ENCODE results near the gene SPTB.
"Not testable (repeated sequence)": the region's sequence is repeated elsewhere in the genome, so short reads cannot be mapped to it uniquely, and the experiment has no call there.

SPTB gene

DNA sequence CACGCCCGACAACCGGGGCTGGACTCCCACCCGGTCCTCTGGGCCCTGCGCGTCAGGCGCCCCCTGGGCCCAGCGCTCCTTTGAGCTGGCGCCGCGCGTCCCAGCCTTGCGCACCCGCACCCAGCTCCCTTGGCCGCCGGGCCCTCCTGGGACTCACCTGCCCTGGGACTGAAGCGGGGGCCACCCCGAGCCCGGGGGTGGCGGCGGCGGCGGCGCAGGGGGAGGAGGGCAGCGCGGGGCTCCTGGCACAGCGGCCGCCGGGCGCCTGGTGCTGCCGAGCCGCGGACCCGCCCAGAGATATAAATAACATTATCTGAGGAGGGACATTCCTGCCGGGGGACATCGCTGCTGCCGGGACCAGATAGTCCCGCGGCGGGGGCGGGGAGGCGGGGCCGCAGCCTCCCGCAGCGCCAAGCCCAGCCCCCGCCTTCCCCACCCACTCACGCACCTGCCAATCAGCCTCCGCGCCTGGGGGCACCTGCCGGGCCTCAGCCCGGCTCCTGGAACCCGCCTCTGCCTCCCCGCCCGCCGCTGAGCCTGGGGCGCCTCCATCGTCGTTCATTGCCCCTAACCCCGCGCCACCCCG is at the start of gene SPTB:
SPTB (minus strand) TSS at position 273 of the 586 bp plus-strand sequence. CDS start 56,813 bp downstream, outside the sequence.
- peak; percentile 69 to 91 (median 70) for DNase-seq

DNA sequence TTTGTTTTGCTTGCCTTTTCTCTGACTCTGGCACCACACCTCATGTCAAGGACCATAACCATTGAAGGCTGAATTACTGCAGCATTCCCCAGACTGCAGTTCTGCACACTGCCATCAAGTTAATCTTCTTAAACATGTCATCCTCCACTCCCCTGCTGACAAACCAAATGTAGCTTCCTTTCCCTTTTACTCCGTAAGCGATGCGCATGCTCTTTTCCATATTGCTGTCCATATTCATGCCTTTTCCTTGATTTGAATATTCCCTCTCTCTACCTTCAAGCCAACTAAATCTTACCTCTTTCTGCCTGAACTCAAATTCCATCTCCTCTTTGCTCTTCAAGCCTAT is 49.3 kb upstream of the SPTB start:
- DNase-seq = no peak

DNA sequence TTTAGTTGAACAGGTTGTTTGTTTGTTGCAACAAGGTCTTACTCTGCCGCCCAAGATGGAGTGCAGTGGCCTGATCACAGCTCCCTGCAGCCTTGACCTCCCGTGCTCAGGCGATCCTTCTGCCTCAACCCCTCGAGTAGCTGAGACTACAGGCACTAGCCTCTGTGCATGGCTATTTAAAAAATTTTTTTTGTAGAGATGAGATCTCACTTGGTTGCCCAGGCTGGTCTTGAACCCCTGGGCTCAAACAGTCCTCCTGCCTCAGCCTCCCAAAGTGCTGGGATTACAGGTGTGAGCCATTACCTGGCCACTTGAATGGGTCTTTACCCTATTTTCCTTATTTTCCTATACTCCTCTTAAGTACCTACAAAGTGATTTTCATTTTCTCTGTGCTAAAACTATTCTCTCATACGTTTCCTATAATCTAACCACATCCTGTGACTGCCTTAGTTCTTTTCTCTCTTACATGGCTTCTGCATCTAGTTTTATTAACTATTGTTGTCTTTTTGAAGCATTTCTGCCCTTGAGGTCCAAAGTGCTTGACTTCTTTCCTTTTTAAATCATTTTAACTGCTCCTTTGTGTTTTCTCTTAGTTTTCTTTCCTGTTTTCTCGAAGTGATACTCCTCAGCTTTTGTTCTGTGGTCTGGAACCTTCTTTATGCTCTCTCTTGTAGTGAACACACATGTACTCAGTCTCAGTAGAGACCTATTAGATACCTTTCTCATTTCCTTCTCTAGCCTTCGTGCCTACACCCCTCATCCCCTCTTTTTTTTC is 48.7 kb upstream of the SPTB start:
- no peak for DNase-seq

DNA sequence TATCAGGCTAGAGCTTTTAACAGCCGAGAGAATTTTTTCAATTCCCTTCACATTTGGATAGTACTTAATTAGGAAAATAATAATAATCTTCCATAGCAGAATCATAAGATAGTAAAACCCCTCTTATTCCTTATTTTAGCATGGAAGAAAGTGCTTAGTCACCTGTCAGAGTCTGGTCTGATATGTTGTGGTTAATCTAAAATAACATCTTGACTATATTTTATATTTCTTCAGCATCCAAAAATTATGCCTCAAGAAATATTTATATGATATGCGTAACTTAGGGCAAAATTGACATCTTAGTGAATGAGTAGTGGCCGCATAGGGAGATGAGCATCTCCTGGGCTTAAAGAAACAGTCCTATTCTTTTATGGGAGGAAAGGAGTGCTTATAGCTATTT is 47.3 kb upstream of the SPTB start:
- DNase-seq = no peak

DNA sequence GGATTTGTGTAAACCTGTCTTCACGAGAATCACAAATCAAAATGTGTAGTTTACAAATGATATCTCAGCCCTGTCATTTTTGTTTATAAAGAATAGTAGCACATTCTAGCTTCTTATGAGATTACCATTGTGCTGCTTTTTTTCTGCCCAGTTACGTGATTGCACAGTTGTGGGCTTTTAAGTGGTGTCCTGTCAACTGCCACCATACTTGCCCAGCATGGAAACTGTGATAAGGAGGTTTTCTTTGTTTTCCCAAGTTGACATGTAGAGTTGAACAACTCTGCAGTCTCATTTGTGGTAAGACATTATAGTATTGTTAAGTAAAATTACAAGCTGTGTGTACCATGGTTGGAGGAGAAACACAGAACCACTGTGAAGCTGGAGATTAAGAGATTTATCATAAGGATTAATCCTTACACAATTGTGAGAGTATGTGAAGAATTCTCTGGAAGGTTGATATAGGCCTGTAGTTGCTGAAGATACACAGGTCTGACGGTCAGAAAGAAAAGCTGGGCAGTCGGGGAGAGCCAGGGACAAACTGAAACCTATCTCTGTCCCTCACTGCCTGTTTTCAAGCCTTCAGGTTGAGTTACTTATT is 46.8 kb upstream of the SPTB start:
- DNase-seq = no peak

DNA sequence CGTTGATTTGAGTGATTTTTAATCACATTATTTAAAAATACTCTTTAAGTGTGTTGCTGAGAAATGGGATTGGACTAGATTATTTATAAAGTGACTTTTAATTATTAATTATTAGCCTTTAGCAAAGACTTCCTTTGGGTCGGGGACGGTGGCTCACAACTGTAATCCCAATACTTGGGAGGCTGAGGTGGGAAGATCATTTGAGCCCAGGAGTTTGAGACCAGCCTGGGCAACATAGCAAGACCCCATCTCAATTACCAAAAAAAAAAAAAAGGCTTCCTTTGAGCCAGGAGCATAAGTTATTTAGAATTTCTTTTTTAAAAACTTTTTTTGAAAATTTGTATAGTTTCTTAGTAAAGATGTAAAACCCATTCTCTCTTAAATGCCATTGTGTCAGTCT is 43.3 kb upstream of the SPTB start:
- DNase-seq = no peak

DNA sequence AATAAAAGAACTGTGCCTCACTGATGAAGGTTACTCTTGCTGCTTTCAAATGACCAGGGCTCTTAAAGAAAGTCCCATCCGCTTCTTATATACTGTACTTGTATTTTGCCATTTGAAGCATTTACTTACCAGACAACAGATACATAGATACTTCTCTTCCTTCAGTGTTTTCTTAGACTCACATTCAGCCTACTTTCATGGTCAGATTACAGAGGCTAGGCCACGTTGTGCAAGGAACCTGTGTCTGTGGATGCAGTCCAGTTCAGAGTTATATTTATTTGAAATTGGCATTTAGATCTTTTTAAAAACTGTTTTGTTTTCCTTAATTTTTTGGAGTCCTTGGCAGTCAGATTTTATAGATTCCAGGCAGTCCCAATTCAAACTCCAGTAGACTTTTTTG is 40.8 kb upstream of the SPTB start:
- DNase-seq = no peak

DNA sequence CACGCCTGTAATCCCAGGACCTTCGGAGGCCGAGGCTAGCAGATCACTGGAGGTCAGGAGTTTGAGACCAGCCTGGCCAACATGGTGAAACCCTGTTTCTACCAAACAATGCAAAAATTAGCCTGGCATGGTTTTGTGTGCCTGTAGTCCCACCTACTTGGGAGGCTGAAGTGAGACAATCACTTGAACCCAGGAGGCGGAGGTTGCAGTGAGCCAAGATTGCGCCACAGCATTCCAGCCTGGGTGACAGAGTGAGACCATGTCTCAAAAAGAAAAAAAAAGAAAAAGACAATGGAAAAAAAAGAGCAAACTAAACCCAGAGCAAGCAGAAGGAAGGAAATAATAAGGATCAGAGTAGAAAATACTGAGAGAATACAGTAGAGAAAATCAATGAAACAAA is 39.9 kb upstream of the SPTB start:
- DNase-seq = no peak

DNA sequence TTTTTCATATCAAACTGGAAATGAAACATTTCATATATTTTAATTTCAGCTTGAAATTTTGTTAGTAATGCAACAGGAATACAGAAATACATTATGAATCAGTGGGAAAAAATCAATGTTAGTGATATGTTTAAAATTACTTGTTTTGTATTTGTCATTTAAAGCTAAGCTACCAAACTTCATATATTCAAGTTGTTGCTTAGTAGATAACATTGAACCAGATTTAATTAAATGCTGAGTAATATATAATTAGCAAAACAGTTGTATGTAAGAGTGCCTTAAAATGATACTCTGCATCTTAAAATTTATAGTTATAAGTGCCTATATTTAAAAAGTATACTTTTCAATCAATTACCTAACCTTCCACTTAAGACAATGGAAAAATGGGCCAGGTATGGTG is 39.5 kb upstream of the SPTB start:
- no peak for DNase-seq

DNA sequence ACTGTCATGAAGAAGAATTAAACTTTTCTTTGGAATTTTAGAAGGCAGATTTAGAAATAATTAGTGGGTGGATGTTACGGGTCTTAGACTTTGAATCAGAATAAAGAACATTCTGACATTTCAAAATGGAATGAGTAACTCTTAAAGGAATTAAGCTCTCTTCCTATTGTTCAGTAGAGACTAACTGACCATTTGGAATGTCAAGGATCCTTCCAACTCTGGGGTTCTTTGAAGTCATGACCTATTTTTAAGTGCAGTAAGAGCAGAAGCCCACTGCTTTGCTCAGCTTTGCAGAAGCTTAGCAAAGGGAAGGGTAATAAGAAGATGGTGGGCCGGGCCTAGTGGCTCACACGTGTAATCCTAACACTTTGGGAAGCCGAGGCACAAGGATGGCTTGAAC is 38.5 kb upstream of the SPTB start:
- DNase-seq = no peak

DNA sequence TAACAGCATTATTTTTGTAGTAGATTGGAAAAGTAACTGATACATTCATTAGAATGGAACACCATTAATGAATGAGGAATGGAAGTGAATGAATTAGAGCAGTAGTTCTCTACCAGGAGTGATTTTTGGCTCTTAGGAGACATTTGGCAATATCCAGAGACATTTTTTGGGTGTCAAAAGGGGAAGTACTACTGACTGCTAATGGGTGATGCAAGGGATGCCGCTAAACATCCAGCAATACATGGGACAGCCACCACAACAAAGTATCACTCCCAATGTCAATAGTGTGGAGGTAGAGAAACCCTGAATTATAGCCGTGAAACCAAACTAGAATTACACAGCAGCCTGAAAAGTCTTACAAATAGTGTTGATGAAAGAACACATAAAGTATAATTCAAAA is 36.1 kb upstream of the SPTB start:
- no peak for DNase-seq

DNA sequence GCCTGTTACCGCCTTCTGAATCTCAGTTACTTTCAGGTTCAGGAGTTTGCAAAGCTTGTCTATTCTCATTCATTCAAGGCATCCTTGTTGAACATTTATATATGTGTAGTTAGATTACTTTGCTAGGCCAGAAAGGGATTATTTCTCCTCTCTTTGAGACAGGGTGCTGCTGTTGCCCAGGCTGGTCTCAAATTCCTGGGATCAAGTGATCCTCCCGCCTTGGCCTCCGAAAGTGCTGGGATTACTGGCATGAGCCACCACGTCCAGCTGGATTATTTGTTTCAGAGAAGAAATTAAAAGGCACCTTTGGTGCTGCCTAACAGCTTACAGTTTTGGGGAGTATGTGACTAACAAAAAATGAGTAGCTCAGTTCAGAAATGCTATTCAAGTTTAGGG is 35.3 kb upstream of the SPTB start:
- no peak for DNase-seq

DNA sequence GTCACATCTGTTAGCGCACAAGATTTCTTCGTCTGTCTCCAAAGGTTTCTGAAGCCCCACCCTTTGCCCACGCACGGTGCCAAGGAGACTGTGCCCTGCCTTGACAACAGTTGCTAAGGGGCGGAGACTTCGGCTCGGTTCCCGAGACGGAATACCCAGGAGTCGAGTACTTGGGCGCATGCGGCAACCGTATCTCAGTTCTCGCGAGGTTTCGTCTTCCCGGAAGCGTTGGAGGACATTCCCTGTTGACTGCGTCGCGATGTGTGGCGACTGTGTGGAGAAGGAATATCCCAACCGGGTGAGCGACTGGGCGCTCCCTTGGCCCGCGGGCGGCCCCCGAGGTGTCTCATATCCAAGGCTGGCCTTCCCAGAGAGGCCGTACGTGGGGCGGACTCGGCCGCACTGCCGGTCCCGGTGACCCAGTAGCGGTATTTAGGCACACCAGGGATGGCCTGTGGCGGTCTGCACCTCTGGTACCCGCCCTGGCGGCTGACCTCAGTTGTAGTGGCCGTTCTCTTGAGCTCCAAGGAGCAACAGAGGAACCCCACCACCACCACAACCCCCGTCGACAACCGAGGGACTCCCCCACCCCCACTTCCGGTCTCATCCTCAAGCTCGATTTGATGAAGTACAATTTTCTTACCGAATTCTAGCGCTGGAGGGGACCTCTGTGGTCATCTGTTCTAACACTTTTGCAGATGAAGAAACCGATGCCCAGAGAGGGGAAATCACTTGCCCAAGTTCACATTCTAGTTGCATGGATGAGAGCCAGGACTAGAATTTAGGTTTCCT is 34.7 kb upstream of the SPTB start, which contains the start of gene CHURC1:
CHURC1 (plus strand) TSS at position 219 of the 792 bp plus-strand sequence; CDS start at position 260, 41 bp downstream.
- peak; percentile 94 to 100 (median 98) for DNase-seq

DNA sequence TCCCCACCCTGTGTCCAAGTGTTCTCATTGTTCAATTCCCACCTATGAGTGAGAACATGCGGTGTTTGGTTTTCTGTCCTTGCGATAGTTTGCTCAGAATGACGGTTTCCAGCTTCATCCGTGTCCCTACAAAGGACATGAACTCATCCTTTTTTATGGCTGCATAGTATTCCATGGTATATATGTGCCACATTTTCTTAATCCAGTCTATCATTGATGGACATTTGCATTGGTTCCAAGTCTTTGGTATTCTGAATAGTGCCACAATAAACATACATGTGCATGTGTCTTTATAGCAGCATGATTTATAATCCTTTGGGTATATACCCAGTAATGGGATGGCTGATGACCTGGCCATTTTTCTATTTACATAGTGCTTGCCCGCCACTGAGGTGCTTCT is 33.8 kb upstream of the SPTB start:
- DNase-seq = not testable (repeated sequence)

DNA sequence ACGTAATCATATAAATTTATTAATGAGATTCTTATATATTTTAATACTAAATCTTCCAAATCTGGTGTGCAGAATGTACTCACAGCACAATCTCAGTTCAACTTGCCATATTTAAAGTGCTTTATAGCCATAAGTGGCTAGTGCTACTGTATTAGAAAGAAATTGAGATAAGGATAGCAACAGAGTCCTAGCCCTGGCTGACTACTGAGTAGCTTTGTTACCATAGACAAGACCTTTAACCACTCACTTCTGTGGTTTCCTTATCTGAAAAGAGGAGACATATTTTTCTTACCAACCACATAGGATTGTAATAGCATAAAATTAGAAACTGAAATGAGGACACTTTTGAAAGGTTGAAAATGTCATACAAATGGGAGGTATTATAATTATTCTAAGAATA is 32.6 kb upstream of the SPTB start:
- DNase-seq = no peak

DNA sequence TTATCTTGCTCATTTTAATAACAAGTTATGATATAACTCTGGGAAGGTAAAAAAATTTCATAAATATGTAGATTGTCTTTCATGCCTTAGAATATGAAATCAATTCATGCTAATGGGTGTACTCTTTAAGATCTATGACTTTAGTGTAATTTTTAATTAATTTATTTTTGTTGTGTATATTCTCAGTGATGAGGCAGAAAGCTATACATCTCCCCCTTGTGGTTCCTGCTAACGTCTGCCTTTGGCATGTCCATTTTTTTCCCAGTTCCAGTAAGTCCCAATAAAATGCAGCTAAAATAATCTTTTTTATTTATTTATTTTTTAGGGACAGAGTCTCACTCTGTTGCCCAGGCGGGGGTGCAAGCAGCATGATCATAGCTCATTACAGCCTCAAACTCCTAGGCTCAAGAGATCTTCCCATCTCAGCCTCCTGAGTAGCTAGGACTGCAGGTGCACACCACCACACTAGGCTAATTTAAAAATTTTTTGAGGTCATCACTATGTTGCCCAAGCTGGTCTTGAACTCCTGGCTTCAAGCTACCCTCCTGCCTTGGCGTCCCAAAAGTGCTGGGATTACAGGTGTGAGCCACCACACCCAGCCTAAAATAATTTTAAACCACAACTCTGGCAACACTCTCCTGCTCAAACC is 31.3 kb upstream of the SPTB start:
- peak in 1 of 3 experiments; percentile 3 for DNase-seq

DNA sequence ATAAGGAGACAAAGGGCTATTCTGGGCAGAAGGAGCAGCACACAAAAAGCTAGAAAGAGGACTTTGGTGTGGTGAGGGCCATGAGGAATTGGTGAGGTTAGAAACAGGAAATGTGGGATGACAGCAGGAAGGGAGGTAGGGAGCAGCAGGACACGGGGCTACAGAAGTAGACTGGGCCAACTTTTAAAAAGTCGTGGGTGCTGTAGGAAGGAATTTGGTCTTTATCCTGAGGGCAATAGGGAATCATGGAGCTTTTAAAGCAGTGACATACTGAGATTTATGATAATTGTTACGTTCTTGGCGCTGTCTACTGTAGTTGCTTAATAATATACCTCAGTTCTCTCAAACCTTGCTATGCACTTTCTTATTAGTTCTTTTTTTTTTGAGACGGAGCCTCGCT is 26.3 kb upstream of the SPTB start:
- no peak for DNase-seq

DNA sequence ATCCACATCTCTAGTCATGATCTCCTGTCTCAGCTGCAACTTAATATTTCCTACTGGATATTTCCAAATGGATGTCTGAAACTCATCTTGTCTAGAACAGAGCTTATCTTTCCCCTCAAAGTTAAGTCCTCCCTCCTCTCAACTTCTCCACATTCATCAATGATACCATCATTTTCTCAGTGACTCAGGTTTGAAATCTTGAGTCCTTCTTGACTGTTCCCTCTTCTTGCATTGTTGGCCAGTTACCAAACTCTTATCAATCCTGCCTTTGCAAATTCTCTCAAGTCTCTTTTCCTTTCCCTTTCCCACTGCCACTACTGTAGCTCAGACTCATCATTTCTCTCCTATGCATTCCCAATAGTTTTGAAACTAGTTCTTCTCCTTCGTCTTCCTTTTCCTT is 20.3 kb upstream of the SPTB start:
- no peak for DNase-seq

DNA sequence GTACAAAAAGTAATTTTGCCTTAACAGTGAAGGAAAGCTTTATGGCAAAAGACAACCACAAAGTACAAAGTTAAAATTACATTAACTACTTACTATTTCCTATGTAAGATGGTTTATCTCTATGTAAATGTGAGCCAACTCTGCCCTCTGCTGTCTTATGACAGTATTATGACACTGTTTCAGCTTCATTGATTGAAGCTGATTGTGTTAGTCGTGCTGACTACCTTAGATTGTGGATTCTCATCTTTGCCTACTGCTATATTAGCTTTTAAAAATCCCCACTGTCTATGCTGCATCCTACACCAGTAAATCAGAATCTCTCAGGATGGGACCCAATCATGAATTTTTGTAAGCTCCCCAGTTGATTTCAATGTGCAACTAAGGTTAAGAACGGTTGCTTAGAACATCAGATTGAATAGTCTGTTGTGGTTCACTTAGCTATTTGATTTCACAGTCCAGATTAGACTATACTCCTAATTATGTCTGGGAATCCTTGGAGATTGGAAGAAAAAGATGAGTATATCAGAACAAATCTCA is 12.2 kb upstream of the SPTB start:
- DNase-seq = peak; percentile 16 to 83 (median 75)

DNA sequence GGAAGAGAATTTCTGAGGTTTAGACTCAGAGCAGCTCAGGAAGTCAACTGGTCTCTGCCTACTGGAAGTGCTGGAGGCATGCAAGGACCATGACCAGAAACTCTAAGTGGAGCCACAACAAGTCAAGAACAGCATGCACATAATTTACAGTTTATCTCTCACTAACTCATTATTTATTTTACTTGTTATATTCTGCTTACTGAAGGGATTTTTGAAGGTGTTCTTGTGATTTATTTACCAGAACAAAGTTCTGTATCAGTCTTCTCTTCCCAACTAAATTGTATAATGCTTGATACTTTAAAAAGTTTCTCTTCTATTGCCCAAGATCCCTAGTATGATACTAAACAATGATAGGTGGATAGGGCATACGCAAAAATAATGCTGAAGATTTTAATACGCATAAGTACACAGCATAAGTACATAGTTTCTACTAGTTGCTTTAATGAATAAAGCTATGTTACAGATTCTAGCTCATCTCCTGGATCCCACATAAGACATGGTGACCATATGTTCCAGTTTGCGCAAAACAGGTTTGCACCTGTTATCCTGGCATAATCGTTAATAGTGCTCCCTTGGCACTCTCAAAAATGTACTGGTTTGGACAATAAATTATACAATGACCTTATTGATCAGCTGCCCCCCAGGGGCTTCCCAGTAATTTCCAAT is 11.6 kb upstream of the SPTB start:
- no peak for DNase-seq

DNA sequence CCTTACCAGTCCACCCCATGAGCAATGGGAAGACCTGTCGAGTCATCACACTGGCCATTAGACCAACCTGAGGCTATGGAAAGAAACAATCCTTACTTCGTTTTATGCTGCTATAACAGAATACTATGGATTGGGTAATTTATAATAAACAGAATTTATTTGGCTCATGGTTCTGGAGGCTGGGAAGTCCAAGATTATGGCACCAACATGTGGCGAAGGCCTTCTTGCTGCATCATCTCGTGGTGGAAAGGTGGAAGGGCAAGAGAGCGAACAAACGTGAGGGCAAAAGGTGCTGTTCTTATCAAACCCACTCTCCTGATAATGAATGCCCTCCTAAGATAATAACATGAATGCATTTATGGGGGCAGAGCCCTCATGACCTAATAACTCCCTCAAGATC is 9.6 kb upstream of the SPTB start:
- no peak for DNase-seq

DNA sequence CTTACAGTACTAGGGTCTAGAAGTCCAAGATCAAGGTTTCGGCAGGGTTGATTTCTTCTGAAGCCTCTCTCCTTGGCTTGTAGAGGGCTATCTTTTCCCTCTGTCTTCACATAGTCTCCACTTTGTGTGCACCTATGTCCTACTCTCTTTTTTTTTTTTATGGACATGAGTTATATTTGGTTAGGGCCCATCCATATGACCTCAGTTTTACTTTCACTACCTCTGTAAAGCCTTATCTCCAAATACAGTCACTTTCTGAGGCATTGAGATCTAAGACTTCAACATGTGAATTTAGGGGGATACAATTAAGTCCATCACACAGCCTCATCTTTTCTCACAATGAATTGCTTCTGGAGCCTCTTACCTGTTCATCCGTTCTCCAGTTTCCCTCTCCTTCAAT is 5.9 kb upstream of the SPTB start:
- DNase-seq = no peak

All from NCI-H1417 (cell line).